GM18870 (cell line): Measurements from ENCODE around the gene RASGEF1B.

Experiments used
- ATAC-seq: cut with Tn5 transposase; IDR thresholded peaks from one replicate; pipeline ENCODE4 v1.9.1; 2021; ENCODE audit warnings: moderate library complexity; ENCODE audit not compliant: unreplicated experiment

The RASGEF1B gene

DNA sequence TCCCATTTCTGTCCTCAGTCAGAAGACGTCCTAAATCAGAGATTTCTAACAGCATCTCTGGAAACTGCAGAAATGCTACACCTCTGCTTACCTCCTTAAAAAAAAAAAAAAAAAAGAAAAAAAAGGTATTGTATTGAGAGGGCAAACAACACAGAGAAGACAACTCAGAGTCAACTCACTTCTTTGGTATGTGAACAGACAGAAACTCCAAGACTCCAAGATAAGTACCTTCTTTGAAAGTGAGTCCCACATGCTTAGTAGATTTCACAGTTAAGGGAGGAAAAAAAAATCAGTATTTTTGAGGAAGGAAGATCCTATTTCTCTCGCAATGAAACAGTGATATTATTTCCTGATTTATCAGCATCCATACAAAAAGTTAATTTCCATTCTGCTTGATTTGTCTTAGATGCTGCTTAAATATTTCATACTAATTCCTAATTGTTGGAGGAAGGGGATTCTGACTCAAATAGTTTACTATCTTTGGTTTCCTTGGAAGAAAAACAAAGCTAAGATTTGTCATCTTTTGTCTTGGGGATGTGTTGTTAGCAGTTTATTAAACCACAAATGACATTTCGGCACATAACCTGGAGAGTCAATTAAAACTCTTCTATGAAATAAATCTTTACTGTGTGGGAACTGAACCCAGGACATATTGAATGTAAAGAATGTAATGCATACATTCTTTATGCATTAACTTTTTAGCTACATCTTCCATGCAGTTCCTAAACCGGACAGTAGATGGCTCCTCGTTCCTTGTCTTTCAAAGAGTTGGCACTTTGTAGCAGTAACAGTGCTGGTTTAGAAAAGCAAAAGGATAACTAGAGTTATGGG is 4.7 kb downstream of the RASGEF1B start:
- ATAC-seq = no peak

DNA sequence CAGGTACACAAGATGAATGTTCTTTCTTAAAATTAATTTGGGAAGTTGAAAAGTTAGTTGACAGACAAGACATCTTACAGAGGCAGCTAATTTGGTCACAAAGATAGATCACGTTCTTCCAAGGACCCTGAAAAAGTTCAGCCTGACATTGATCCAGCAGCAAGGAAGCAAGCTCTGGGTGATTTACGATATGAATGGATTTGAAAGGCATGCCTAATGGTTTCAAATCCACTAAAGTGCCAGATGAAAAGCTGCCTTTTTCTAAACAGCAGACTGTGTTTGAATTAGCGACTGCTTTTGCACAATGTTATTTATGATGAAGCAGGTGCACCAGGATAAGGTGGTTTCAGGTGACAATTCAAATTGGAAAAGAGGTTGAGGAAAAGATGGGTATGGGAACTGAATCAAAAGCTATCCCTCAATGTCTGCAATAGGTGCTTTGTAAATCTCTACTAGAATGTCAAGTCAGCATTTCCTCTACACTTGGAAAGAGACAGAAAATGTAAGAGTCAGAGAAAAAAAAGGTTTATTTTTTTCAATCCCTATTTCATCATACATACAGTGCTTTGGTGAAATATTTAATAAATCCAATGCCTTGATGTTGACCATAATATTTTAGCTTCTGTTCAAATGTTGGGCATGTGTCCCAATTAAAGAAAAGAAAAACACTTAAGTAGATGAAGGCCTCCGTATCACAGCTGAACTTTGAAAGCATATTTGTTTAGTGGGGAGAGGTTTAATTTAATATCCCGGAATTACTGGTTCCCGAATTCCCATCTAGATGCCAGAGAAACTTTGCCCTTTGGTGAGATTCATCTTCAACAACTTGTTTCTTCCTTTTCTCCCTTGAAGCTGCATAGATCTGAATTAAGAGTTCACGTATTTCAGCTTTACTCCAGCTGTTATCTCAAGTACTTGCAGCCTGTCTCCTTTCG is 6.0 kb downstream of the RASGEF1B start:
- ATAC-seq = no peak

DNA sequence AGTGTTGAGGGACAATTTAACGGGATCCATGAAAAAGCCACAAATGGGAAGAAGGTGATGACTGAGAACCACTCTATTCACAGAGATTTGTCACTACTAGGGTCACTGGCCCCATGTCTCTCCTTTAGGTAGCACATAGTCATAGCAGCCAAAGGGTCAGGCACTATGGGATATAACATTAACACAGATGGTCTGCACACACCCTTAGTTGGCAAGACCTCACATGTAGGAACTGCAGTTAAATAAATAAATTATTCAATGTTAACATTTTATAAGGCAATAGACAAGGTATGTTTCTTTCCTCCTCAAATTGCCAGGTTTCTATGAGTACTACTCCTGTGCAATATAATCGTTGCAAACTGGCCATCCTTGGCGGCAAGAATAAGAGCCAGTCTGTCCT is 10.9 kb downstream of the RASGEF1B start:
- ATAC-seq = no peak

DNA sequence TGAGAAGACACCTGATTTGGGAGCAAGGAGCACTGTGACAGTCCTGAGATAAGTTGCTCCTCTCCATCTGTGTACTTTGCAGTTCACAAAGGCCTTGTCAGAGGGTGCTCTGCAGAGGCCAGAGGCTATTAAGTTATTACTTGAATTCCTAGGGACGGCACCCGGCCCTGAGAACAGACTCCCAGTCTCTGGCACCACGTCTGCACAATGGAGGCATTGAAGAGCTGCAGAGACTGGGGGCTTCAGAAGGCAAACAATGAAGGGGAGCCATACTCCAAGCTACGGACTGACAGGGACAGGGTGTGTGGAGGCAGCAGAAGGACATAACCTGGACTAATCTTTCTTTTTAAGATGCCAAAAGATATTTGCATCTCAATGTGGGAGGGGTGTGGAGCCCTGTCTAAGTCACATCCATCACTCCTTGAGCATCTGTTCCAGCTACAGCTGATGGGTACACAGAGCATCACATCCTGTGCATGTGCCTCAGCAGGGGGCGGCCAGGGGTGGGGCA is 11.5 kb downstream of the RASGEF1B start:
- ATAC-seq = no peak

DNA sequence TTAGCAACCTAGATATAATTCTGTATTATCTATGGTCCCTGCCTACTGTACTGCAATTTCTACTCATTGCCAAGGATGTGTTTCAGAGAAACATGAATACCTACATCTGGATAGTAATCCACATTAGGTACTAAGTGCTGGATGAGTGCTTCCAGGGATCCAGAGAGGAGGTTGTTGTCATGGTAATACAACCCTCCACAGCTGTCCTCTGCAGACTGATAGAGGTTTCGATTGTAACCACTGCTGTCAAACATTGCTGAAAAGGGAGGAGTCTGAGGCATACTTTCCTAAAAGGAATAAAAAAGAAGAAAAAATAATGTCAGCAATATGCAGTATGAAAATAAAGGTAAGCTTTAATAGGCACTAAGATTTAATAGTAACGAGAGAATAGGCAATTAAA is 12.5 kb downstream of the RASGEF1B start:
- no peak for ATAC-seq

DNA sequence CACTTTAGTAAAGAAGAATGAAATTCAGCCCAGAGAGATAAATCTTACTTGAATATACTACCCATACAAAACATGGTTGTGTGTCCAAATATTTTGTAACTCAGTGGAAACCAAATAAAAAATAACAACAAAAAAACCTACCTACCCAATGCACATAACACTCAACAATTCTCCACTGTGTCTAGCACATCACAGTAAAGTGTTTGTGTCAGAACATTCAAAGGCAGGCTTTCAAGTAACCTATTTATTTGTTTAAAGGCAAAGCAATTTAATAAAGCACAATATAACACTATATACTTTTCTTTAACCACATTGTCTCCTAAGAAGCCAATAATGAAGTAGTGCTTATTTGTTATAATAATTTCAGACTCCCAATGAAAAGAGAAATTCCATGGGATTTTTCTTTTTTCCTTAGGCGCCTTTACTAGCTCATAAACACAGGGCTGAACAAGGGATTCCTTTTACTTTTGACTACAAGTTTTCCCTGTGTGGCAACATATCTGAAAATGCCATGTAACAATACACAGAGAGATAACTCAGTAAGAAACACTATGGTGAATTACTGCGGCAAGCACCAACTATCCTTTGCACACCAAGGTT is 13.7 kb downstream of the RASGEF1B start:
- no peak for ATAC-seq

DNA sequence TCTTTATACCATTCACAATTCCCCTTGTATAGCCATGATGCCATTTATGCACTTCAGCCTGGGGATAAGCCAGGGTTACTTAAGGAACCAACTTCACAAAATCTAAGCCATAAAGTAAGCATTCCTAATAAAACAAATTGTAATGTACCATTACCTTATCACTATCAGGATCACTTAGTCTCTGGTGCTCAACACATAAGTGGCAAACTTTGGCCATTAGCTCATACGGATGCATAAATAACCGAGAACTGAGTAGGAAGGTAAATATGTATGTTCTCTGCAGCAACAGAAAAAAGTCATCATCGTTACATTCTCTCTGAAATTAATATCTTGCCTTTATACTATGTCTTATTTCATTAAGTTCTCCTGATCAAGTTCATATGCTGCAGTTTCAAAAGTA is 14.4 kb downstream of the RASGEF1B start:
- ATAC-seq = no peak

DNA sequence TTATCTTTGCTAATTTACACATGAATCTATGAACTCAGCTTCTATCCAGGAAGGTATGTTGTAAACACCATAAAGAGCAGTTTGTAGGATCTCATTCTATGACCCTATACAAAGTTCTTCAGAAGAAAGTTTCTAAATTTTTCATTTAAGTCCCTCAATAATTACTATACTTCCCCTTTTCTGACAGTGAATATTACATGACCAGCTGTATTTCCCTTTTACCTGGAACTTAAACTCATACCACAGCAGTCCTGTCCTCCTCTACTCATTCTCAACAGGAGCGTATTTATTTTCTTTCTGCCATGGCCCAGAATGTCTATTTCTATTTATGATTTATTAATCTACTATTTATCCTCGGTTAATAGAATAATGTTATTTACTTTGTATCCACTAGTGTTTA is 15.8 kb downstream of the RASGEF1B start:
- no peak for ATAC-seq

DNA sequence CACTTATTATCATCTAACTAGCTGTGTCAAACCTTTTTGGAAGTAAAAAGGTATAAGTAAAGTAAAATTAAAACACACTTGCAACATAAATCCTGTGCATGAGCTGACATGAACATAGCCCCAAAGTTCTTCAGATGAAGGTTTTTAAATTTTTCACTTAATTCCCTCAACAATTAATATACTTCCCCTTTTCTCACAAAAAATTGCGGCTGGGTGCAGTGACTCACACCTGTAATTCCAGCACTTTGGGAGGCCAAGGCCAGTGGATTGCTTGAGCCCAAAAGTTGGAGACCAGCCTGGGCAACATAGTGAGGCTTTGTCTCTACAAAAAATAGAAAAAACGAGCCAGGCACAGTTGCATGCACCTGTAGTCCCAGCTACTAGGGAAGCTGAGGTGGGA is 16.8 kb downstream of the RASGEF1B start:
- no peak for ATAC-seq

DNA sequence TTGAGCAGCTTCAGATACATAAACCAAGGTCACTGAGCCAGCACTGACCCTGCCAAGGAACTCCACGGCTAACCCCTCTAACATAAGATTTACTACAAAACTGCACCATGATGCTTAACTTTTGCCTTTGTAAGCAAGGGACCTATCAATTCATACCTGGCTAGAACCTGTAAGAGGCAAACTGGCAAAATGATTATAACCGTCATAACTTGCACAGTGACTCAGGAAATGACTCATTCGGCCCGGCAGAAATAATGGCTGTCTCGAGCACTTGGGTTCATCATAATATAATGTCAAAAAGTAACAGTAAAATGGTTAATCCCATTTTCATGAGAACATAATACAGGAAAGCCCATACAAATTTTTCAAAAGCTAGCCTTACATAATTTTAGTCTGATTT is 17.2 kb downstream of the RASGEF1B start:
- ATAC-seq = no peak

DNA sequence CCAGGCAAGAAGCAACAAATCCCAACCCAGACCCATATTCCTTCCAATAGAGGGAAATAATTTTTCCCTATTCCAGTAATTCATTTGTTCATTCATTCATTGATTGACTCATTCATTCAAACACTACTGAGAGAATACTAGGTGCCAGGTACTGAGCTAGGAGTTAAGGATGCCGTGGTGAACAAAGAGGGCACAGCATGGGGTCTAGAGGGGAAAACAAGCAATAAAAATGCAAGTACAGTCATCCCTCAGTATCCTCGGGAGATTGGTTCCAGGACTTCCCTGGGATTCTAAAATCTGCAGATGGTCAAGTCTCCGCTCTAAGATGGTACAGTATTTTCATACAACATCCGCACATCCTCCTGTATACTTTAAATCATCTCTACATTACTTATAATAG is 18.7 kb downstream of the RASGEF1B start:
- no peak for ATAC-seq

DNA sequence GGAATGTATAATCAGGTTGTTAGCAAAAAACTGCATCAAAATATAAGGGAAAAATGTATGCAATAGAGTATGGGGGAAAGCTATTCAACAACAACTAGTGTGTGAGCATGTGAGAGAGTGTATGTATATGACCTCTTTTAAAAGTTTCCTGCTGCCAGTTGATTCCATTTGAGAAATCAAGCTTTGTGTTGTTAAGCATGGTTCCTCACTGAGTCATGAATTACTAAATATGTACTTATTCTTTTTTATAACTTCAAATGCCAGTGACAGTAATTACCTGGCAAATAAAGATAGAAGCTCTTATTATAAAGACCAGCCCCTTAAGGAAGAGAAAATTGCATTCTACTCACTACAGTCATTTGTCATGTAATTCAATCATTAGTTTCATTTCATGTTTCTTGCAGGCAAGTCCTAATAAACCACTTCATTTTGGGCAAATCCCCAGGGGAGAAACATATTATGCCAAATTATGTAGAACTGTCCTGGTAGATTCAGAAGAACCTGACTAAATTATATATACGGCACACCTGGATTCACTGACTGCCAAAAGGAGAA is 19.2 kb downstream of the RASGEF1B start:
- ATAC-seq = no peak

DNA sequence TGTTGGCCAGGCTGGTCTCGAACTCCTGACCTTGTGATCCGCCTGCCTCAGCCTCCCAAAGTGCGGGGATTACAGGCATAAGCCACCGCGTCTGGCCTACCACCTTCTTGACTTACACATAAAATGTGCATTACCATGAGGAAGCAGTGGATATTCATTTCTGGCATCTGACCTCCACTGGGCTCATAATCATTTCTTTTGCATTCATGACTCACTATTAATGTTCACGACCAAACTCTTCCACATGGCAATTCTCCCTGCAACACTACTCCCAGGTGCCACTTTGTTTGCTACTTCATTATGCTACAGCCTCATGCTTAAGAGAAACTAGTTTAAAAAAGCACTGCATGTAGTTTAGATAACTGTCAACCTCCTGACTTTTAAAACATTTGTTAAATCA is 22.7 kb downstream of the RASGEF1B start:
- ATAC-seq = no peak

DNA sequence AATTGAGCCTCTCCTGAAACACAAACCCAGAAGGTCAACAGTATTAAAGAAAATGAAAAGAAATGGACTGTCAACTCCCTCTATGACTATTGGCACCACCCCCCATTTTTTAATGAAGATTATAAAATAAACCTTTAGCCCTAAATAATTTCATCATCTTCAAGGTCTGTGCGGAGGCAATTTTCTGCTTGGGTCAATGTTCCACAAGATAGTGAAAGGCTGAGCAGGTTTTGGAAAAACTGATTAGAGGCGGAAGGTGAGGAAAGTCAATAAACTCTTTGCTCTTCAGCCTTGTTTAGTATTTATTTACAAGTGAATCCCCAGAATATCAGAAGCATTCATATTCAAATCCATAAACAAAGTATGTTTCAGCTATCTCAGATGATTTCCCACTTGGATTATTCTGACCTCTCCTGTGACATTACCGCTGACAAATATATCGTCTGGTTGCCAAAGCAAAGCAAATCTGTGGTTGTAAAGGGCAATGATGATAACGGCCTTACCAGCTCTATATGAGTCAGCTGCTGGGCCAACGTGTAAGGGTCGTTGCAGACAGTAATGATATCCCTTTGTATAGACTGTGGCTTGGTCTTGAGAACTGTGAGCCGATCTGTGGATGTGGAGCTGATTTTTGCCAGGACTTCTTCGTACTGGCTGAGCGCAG is 24.0 kb downstream of the RASGEF1B start:
- no peak for ATAC-seq

DNA sequence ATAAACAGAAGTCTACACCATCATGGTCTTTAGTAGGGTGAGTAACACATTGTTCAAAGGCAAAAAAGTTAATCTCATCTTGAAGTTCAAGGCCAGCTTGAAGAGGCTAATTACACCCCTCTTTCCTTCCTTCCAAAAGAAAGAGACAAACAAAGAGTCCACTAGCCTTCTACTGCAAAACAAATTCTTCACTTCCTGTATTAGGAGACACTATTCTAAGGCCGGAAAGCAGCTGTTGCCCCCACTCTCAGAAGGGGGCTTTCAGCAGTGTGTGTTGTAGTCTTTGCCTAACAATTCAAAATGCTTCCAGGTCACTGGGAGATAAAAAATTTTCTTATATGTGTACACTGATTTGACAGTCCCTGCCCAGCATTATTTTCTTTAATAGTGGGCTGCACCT is 25.1 kb downstream of the RASGEF1B start:
- ATAC-seq = no peak

DNA sequence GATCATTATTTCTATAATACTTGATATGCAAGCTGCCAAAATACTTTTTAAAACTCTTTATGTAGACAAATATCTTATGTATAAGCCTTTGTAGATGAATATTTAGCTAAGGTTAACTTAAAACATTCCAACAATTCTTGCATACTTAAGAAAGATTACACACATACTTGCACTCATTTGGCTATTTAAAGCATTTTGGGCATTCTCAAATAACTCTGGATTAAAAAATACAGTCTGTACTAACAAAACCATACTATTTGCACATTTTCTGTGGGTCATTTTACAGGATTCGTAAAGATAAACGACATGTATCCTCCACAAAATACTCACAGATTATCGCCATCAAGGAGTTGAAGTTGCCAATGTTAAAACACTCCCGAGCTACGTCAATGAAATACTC is 26.5 kb downstream of the RASGEF1B start:
- ATAC-seq = no peak

DNA sequence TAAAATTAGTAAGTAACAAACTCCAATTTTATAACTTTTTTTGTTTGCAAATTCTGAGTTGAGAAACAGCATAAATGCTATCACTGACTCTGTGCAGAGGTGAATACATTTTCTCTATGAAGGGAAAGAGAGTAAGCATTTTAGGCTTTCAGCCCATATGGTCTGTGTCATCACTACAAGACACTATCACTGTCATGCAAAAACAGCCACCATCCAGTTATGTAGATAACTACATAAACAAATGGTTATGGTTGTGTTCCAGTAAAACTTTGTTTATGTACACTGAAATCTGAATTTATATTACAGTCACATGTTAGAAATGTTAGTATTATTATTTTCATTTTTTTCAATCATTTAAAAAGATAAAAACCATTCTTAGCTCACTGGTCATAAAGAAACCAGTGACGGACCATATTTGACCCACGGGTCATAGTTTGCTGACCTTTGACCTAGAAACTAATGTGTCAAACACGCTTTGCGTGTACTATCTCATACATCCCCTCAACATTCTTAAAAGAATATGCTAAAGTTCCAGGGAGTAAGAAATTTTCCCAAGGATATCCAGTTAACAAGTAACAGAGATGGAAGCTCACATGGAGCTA is 29.1 kb downstream of the RASGEF1B start:
- no peak for ATAC-seq

DNA sequence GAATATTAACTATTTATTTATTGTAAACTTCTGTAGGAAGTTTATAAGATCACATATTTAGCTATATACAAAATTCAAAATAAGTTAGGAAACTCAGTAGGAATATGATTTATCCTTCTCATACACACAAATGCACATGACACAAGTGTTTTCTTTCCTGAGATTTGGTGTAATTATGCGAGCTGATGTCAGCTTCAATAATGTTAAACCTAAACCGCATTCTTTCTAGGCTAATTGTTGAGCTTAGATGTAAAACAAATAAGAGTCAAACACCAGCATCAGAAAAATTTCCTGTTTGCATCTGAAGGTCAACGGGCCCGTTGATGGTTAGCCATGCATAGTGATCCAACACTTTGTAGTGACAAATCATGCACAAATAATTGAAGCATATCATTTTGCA is 30.8 kb downstream of the RASGEF1B start:
- ATAC-seq = no peak

DNA sequence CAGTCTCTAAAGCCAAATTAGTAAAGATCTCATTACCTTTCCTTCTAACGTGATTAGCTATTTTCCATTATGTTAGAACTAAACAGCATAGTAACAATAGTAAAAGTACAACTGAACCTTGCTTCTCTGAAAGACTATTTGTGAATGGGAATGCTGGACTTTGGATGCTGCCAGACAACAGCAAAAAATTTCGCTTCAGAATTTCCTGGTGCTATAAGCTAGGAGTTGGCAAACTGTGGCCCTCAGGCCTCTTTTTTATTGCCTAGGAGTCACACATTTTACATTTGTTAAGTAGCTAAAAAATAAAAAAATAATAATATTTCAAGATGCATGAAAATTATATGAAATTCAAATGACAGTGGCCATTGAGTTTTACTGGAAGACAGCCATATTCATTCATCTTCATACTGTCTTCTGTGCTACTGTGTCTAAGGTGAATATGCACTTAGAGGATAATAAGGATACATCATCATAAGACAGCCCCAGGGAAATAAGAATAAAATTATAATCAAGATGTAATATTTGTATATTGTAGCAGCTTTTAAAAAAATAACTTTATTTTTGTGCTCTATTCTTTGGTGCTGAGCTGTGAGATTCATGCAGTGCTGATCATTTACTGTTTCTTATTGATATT is 34.6 kb downstream of the RASGEF1B start:
- no peak for ATAC-seq

DNA sequence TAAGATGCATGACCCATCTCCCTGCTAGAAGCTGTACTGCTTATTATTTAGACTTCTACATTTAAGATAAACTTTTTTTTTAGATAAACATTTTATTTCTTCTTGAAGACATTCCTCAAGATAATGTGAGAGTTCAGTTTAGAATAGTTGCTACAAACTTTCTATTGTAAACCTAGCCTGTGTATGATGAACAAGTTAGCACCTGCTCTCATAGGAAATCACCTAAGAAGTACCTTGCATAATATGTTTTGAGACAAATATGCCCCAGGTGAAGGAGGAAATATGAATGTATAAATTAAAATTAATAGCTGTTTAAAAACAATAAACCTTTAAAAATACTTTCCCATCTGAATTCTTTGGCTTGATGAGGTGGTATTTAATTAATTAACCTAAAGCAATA is 35.6 kb downstream of the RASGEF1B start:
- no peak for ATAC-seq
